ENCODE measurements around the gene PHEX.

The PHEX gene

GRCh38 chrX:22041907-22042530 is 9.9 kb downstream of the PHEX start:
- no peak for DNase-seq

GRCh38 chrX:22043872-22044271 is 11.7 kb downstream of the PHEX start:
- DNase-seq: no peak

- DNase-seq: no peak
Measured at GRCh38 chrX:22047468-22047867, 15.3 kb downstream of the PHEX start.

GRCh38 chrX:22053481-22053880 is 21.4 kb downstream of the PHEX start:
- no peak for DNase-seq

- DNase-seq: peak in 1 of 2 experiments; percentile 6
Measured at GRCh38 chrX:22056235-22056634, 24.1 kb downstream of the PHEX start.

- DNase-seq: no peak
Measured at GRCh38 chrX:22057667-22058066, 25.5 kb downstream of the PHEX start.

- no peak for DNase-seq
Measured at GRCh38 chrX:22059775-22060174, 27.6 kb downstream of the PHEX start.

- peak; percentile 0 to 35 for DNase-seq
Measured at GRCh38 chrX:22060415-22061280, 28.5 kb downstream of the PHEX start.

GRCh38 chrX:22063284-22063683 is 31.2 kb downstream of the PHEX start:
- peak; percentile 61 to 70 for DNase-seq

GRCh38 chrX:22069586-22069985 is 37.5 kb downstream of the PHEX start:
- no peak for DNase-seq

- no peak for DNase-seq
Measured at GRCh38 chrX:22073928-22074327, 41.8 kb downstream of the PHEX start.

GRCh38 chrX:22078117-22078516 is 46.0 kb downstream of the PHEX start:
- no peak for DNase-seq

- DNase-seq: peak; percentile 19 to 66
Measured at GRCh38 chrX:22081475-22082092, 49.5 kb downstream of the PHEX start.

GRCh38 chrX:22086003-22086402 is 53.9 kb downstream of the PHEX start:
- no peak for DNase-seq

- DNase-seq: no peak
Measured at GRCh38 chrX:22087011-22087557, 55.0 kb downstream of the PHEX start.

- DNase-seq: no peak
Measured at GRCh38 chrX:22088326-22088725, 56.2 kb downstream of the PHEX start.

GRCh38 chrX:22090181-22090580 is 58.1 kb downstream of the PHEX start:
- DNase-seq: no peak

- DNase-seq: no peak
Measured at GRCh38 chrX:22093550-22093949, 61.4 kb downstream of the PHEX start.

- no peak for DNase-seq
Measured at GRCh38 chrX:22095286-22095685, 63.2 kb downstream of the PHEX start.

GRCh38 chrX:22095856-22096255 is 63.7 kb downstream of the PHEX start:
- no peak for DNase-seq

GRCh38 chrX:22097012-22097694 is 65.0 kb downstream of the PHEX start:
- no peak for DNase-seq

GRCh38 chrX:22105231-22105630 is 73.1 kb downstream of the PHEX start:
- DNase-seq: no peak

GRCh38 chrX:22105971-22106370 is 73.8 kb downstream of the PHEX start:
- no peak for DNase-seq

Measured in Kasumi-1 (cell line).